Activated T-cell treated with anti-CD3 and anti-CD28 coated beads, Interleukin-2, amount 50 U/mL, for 4 hours (primary cell): Measurements from ENCODE around the gene HECTD4. TPM values are rescaled to one million over a fixed set of nuclear protein-coding genes. Genes with fewer than 3 reads are reported as not detected.

Source experiments
- ATAC-seq, 2 donors: fragments of 200-7000 bp; cut with Tn5 transposase; one replicate each; pipeline ENCODE4 v1.10.0; 2021
- DNase-seq: peaks from one replicate; pipeline ENCODE4 v3.0.0-alpha.2; 2020
- H3K27me3 Mint-ChIP-seq: one replicate; pipeline ENCODE4 v1.8.0; 2021; ENCODE audit warnings: low read depth, mixed read lengths
- H3K36me3 Mint-ChIP-seq: one replicate; pipeline ENCODE4 v1.8.0; 2022; ENCODE audit warnings: mixed read lengths; ENCODE audit not compliant: insufficient read depth
- H3K4me1 Mint-ChIP-seq: one replicate; pipeline ENCODE4 v1.8.0; 2021; ENCODE audit warnings: low read depth, mixed read lengths
- H3K4me3 Mint-ChIP-seq: one replicate; pipeline ENCODE4 v1.8.0; 2021; ENCODE audit warnings: mild to moderate bottlenecking, moderate library complexity, mixed read lengths
- H3K9me3 Mint-ChIP-seq: one replicate; pipeline ENCODE4 v1.8.0; 2021; ENCODE audit warnings: mixed read lengths
- total RNA-seq, 3 donors: library from RNA; stranded (reverse); gene quantifications; one replicate each; pipeline ENCODE4 v1.2.1, GENCODE V29; 2021

Gene HECTD4
- total RNA-seq, 3 donors from 2014 or later = 17.4 to 22.4 (median 19.0) TPM

GRCh38 chr12:112328456-112329124 is 53.6 kb downstream of the HECTD4 start:
- peaks cover 17% of the 10 kb centered on the region for H3K4me1 Mint-ChIP-seq
- H3K27me3 Mint-ChIP-seq = no peaks in the 10 kb centered on the region
- ATAC-seq (no peak), DNase-seq (no peak)
- no peak overlapping the region for H3K4me3 Mint-ChIP-seq
- H3K36me3 Mint-ChIP-seq = no peaks in the 10 kb centered on the region
- no peaks in the 10 kb centered on the region for H3K9me3 Mint-ChIP-seq

GRCh38 chr12:112327209-112327938 is 54.9 kb downstream of the HECTD4 start:
- ATAC-seq = no peak
- Mint-ChIP-seq H3K36me3 (no peaks in the 10 kb centered on the region), H3K27me3 (no peaks in the 10 kb centered on the region), H3K4me1 (peaks cover 23% of the 10 kb centered on the region), H3K4me3 (no peak overlapping the region), H3K9me3 (no peaks in the 10 kb centered on the region)
- no peak for DNase-seq

GRCh38 chr12:112325622-112326207 is 56.5 kb downstream of the HECTD4 start:
- H3K4me3 Mint-ChIP-seq = no peak overlapping the region

DNA sequence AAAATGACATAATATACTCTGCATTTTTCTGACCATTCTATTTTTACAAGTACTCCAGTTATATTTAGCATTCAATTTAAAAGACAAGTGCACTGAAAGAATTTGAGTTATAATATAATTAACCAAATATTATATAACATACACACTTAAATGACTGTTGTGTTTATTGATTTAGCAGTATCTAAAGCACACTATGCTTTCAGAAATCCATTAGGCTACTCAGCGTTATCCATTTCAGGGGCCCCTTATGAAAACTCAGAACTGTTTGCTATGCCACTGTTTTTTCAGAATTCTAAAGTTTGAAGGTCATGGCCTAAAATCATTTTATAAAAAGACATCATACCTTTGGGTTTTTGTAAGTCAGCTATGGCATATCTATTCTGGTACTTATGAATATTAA is 57.1 kb downstream of the HECTD4 start:
- ATAC-seq = no peak
- H3K9me3 Mint-ChIP-seq = no peaks in the 10 kb centered on the region
- peaks cover 25% of the 10 kb centered on the region for H3K4me1 Mint-ChIP-seq
- H3K4me3 Mint-ChIP-seq = no peak overlapping the region
- no peaks in the 10 kb centered on the region for H3K36me3 Mint-ChIP-seq
- no peak for DNase-seq
- no peaks in the 10 kb centered on the region for H3K27me3 Mint-ChIP-seq

More at GRCh38 chr12:112325622-112326207, 56.5 kb downstream of the HECTD4 start:
- no peak for DNase-seq
- H3K36me3 Mint-ChIP-seq = no peaks in the 10 kb centered on the region
- peaks cover 25% of the 10 kb centered on the region for H3K4me1 Mint-ChIP-seq
- no peak for ATAC-seq
- H3K27me3 Mint-ChIP-seq = no peaks in the 10 kb centered on the region
- no peaks in the 10 kb centered on the region for H3K9me3 Mint-ChIP-seq

DNA sequence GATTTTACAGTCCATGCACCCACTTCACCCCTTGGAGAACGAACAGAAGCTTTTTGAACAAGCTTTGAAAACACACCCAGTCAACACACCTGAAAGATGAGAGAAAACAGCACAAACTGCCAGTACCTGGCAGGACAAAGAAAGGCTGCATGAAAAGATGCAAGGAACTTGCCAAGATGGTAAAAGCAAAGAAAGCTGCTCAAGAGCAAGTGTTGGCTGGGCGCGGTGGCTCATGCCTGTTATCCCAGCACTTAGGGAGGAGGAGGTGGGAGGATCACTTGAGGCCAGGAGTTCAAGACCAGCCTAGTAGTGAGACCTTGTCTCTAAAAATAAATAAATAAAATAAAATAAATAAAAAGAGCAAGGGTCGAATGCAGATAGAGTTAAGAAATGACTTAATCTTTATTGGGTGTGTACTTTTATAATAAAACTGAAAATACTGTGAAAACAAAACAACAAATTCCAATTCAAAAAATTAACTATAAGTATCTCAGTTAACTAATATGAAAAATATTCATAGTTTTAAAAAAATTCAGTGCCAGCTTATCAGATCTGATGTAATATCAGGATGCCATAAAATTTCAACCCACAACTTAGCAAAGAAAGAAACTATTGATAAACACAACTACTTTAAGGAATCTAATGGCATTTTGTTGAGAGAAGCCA is 59.2 kb downstream of the HECTD4 start:
- H3K9me3 Mint-ChIP-seq = no peaks in the 10 kb centered on the region
- H3K4me1 Mint-ChIP-seq = peaks cover 23% of the 10 kb centered on the region
- ATAC-seq = no peak
- no peaks in the 10 kb centered on the region for H3K36me3 Mint-ChIP-seq
- no peak for DNase-seq
- no peaks in the 10 kb centered on the region for H3K27me3 Mint-ChIP-seq
- no peak overlapping the region for H3K4me3 Mint-ChIP-seq

DNA sequence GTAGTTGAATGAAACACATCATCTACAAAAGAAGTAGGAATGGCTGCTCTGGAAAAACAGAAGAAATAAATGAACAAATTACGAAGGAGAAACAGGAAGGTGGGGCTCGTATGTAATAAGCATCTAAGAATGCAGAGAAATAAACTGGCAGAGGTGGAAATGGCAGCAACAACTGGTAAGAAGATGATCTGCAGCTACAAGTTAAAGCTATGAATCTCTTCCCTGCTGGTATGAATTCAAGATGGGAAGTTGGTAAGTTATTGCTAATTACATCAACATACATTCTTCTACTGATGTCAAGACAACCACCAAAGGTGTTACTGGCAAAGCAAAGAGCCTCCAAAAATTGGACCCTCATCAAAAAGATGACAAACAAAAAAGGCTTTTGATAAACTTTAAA is 59.8 kb downstream of the HECTD4 start:
- Mint-ChIP-seq H3K27me3 (no peaks in the 10 kb centered on the region), H3K9me3 (no peaks in the 10 kb centered on the region), H3K36me3 (no peaks in the 10 kb centered on the region), H3K4me3 (no peak overlapping the region), H3K4me1 (peaks cover 23% of the 10 kb centered on the region)
- DNase-seq (no peak), ATAC-seq (no peak)

DNA sequence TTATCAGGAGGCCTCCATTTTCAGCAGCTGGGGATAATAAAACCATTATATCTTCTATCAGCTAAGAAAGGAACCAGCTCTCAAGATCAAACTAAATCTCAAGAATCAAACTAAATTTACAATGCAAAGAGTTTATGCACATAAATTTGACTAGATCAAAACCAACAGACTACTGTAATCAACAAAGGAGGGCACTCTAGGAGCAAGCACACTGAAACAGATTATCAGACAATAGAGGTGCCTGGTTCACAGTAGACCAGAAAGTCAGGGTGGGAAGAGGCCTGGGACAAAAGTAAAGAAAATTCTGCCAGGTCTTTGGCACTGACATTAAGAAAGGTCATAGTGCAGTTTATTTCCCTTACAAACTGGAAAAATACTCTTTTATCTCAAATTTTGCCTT is 61.0 kb downstream of the HECTD4 start:
- DNase-seq (no peak), ATAC-seq (no peak)
- Mint-ChIP-seq H3K4me3 (no peak overlapping the region), H3K9me3 (no peaks in the 10 kb centered on the region), H3K27me3 (no peaks in the 10 kb centered on the region), H3K4me1 (peaks cover 25% of the 10 kb centered on the region), H3K36me3 (peaks cover 2% of the 10 kb centered on the region)

DNA sequence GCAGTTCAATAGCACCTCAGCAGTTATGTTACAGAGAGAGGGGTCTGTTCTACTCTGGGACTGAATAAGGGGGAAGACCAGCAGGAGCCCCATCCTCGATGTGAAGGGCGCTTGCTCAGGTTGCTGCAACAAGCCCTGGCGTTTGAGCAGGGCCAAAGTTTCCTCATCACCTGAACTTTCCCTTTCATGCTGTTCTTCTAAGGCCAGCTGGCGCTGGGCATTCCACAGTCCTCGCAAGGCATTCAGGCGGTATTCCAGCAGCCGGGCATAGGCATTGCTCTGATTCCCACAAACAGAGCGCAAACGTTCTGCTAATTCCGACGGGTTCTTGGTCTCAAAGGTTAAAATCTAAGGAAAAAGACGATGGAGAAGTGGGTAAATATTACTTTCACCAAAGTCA is 62.8 kb downstream of the HECTD4 start:
- Mint-ChIP-seq H3K36me3 (peaks cover 4% of the 10 kb centered on the region), H3K4me1 (peaks cover 21% of the 10 kb centered on the region), H3K27me3 (no peaks in the 10 kb centered on the region), H3K4me3 (no peak overlapping the region), H3K9me3 (no peaks in the 10 kb centered on the region)
- DNase-seq = no peak
- no peak for ATAC-seq

GRCh38 chr12:112317481-112317880 is 64.8 kb downstream of the HECTD4 start:
- no peaks in the 10 kb centered on the region for H3K9me3 Mint-ChIP-seq
- H3K27me3 Mint-ChIP-seq = no peaks in the 10 kb centered on the region
- no peak overlapping the region for H3K4me3 Mint-ChIP-seq
- no peak for ATAC-seq
- peaks cover 7% of the 10 kb centered on the region for H3K4me1 Mint-ChIP-seq
- peaks cover 9% of the 10 kb centered on the region for H3K36me3 Mint-ChIP-seq
- no peak for DNase-seq

GRCh38 chr12:112314981-112315380 is 67.2 kb downstream of the HECTD4 start:
- no peaks in the 10 kb centered on the region for H3K9me3 Mint-ChIP-seq
- no peak for ATAC-seq

DNA sequence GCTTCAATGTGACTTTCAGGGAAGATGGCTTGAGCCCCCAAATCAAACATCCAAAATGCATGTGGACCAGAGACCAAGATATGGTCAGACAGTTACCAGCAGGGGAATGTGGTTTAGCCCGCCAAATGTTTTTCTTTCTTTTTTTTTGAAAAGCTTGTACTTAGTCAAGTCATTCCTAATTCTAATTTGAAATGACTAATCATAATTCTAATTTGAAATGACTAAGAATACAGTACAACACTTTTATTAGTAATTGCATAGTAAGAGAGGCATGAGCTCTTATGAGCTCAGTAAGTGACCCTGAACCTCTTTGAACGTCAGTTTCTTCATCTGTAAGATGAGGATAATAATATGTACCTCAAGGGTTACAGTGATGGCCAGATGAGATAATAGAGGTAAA is 72.4 kb downstream of the HECTD4 start:
- Mint-ChIP-seq H3K4me1 (no peaks in the 10 kb centered on the region), H3K36me3 (peaks cover 24% of the 10 kb centered on the region), H3K27me3 (no peaks in the 10 kb centered on the region), H3K4me3 (no peak overlapping the region), H3K9me3 (no peaks in the 10 kb centered on the region)
- ATAC-seq = no peak
- DNase-seq = no peak

More at GRCh38 chr12:112314981-112315380, 67.2 kb downstream of the HECTD4 start:
- peaks cover 14% of the 10 kb centered on the region for H3K36me3 Mint-ChIP-seq
- DNase-seq = no peak
- H3K4me3 Mint-ChIP-seq = no peak overlapping the region
- peaks cover 2% of the 10 kb centered on the region for H3K4me1 Mint-ChIP-seq
- no peaks in the 10 kb centered on the region for H3K27me3 Mint-ChIP-seq

- Mint-ChIP-seq H3K4me1 (no peaks in the 10 kb centered on the region), H3K27me3 (no peaks in the 10 kb centered on the region), H3K36me3 (peaks cover 24% of the 10 kb centered on the region), H3K4me3 (no peak overlapping the region), H3K9me3 (no peaks in the 10 kb centered on the region)
- ATAC-seq (no peak), DNase-seq (no peak)
These were observed 73.6 kb downstream of the HECTD4 start for GRCh38 chr12:112308652-112309051.

DNA sequence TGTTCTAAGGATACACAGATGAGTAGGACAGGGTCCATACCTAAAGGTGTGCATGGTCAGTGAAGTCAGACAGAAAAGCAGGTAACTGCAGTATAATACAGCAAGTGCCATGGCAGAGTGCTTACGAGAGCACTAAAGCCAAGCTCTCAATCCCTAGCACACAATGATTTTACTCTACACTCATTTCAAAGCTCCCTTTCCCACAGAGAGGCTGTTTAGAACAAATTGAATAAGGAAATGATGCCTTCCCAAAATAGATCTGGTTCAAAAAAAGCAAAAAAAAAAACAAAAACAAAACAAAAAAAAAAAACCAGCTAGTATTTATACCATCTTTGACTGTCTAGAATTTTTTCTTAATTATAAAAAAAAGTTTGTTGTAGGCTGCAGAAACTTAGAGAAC is 74.1 kb downstream of the HECTD4 start:
- H3K36me3 Mint-ChIP-seq = peaks cover 26% of the 10 kb centered on the region
- DNase-seq (no peak), ATAC-seq (no peak)
- H3K4me1 Mint-ChIP-seq = peaks cover 2% of the 10 kb centered on the region
- no peak overlapping the region for H3K4me3 Mint-ChIP-seq
- no peaks in the 10 kb centered on the region for H3K9me3 Mint-ChIP-seq
- no peaks in the 10 kb centered on the region for H3K27me3 Mint-ChIP-seq

GRCh38 chr12:112307317-112308011 is 74.8 kb downstream of the HECTD4 start:
- H3K4me1 Mint-ChIP-seq = peaks cover 7% of the 10 kb centered on the region

More at GRCh38 chr12:112307317-112308011, 74.8 kb downstream of the HECTD4 start:
- H3K9me3 Mint-ChIP-seq = no peaks in the 10 kb centered on the region
- H3K27me3 Mint-ChIP-seq = no peaks in the 10 kb centered on the region
- ATAC-seq (no peak), DNase-seq (no peak)
- H3K4me3 Mint-ChIP-seq = no peak overlapping the region
- H3K36me3 Mint-ChIP-seq = peaks cover 25% of the 10 kb centered on the region
